Activated naive CD8-positive, alpha-beta T cell (primary cell): ENCODE data around the gene SPATA3.
A peak's percentile ranks its signal among the peaks of the same experiment; 100 is the strongest.

Source experiments
- H3K27ac Mint-ChIP-seq: one replicate; pipeline ENCODE4 v1.8.0; 2021; ENCODE audit warnings: mixed read lengths
- H3K27me3 Mint-ChIP-seq: one replicate; pipeline ENCODE4 v1.8.0; 2021; ENCODE audit warnings: mixed read lengths
- H3K36me3 Mint-ChIP-seq: one replicate; pipeline ENCODE4 v1.8.0; 2021; ENCODE audit warnings: mixed read lengths
- H3K4me1 Mint-ChIP-seq: one replicate; pipeline ENCODE4 v1.8.0; 2021; ENCODE audit warnings: low read depth, mixed read lengths
- H3K4me3 Mint-ChIP-seq: one replicate; pipeline ENCODE4 v1.8.0; 2021; ENCODE audit warnings: mild to moderate bottlenecking, mixed read lengths
- H3K9me3 Mint-ChIP-seq: one replicate; pipeline ENCODE4 v1.8.0; 2021; ENCODE audit warnings: low read depth, mixed read lengths

The SPATA3 gene

GRCh38 chr2:230995821-230996220 lies at the start of gene SPATA3:
Gene SPATA3 (plus strand): TSS chr2:230996121. CDS start chr2:230996234, 113 bp downstream.
- peaks cover 11% of the 10 kb centered on the region for H3K27me3 Mint-ChIP-seq
- H3K27ac Mint-ChIP-seq = no peak within 1 kb of the TSS
- peaks cover 8% of the 10 kb centered on the region for H3K36me3 Mint-ChIP-seq
- H3K4me3 Mint-ChIP-seq = no peak within 1 kb of the TSS
- no peaks in the 10 kb centered on the region for H3K4me1 Mint-ChIP-seq
- H3K9me3 Mint-ChIP-seq = peaks cover 3% of the 10 kb centered on the region

- Mint-ChIP-seq H3K4me1 (peaks cover 31% of the 10 kb centered on the region), H3K4me3 (no peak overlapping the region)
These were observed 49.3 kb upstream of the SPATA3 start for GRCh38 chr2:230946429-230947234.

GRCh38 chr2:230947235-230947576 lies 48.7 kb upstream of the SPATA3 start:
- Mint-ChIP-seq H3K27me3 (no peaks in the 10 kb centered on the region), H3K9me3 (no peaks in the 10 kb centered on the region), H3K4me3 (no peak overlapping the region), H3K27ac (no peak overlapping the region), H3K4me1 (peaks cover 31% of the 10 kb centered on the region), H3K36me3 (no peaks in the 10 kb centered on the region)

More at GRCh38 chr2:230946429-230947234, 49.3 kb upstream of the SPATA3 start:
- Mint-ChIP-seq H3K27me3 (peaks cover 1% of the 10 kb centered on the region), H3K27ac (no peak overlapping the region), H3K36me3 (no peaks in the 10 kb centered on the region), H3K9me3 (no peaks in the 10 kb centered on the region)

- H3K27me3 Mint-ChIP-seq = no peaks in the 10 kb centered on the region
- H3K9me3 Mint-ChIP-seq = no peaks in the 10 kb centered on the region
- no peak overlapping the region for H3K27ac Mint-ChIP-seq
- H3K36me3 Mint-ChIP-seq = no peaks in the 10 kb centered on the region
- H3K4me1 Mint-ChIP-seq = peaks cover 29% of the 10 kb centered on the region
- no peak overlapping the region for H3K4me3 Mint-ChIP-seq
These were observed 48.0 kb upstream of the SPATA3 start for GRCh38 chr2:230947908-230948365.

GRCh38 chr2:230949966-230950873 lies 45.7 kb upstream of the SPATA3 start:
- Mint-ChIP-seq H3K9me3 (no peaks in the 10 kb centered on the region), H3K36me3 (no peaks in the 10 kb centered on the region), H3K4me3 (peak overlapping the region; percentile 2), H3K27ac (peak overlapping the region; percentile 66), H3K27me3 (no peaks in the 10 kb centered on the region), H3K4me1 (peaks cover 16% of the 10 kb centered on the region)

GRCh38 chr2:230950874-230951339 lies 45.0 kb upstream of the SPATA3 start:
- Mint-ChIP-seq H3K4me1 (peaks cover 19% of the 10 kb centered on the region), H3K36me3 (no peaks in the 10 kb centered on the region), H3K4me3 (no peak overlapping the region), H3K27me3 (no peaks in the 10 kb centered on the region), H3K27ac (peak overlapping the region; percentile 66), H3K9me3 (no peaks in the 10 kb centered on the region)

GRCh38 chr2:230951396-230951795 lies 44.5 kb upstream of the SPATA3 start:
- Mint-ChIP-seq H3K27me3 (no peaks in the 10 kb centered on the region), H3K4me3 (no peak overlapping the region), H3K27ac (no peak overlapping the region), H3K9me3 (no peaks in the 10 kb centered on the region), H3K4me1 (peaks cover 20% of the 10 kb centered on the region), H3K36me3 (no peaks in the 10 kb centered on the region)

- H3K36me3 Mint-ChIP-seq = no peaks in the 10 kb centered on the region
- peaks cover 29% of the 10 kb centered on the region for H3K4me1 Mint-ChIP-seq
- H3K4me3 Mint-ChIP-seq = no peak overlapping the region
- H3K27ac Mint-ChIP-seq = no peak overlapping the region
- no peaks in the 10 kb centered on the region for H3K27me3 Mint-ChIP-seq
- H3K9me3 Mint-ChIP-seq = no peaks in the 10 kb centered on the region
These were observed 43.5 kb upstream of the SPATA3 start for GRCh38 chr2:230952226-230952956.

- Mint-ChIP-seq H3K4me3 (no peak overlapping the region), H3K36me3 (no peaks in the 10 kb centered on the region), H3K27ac (no peak overlapping the region), H3K27me3 (peaks cover 6% of the 10 kb centered on the region), H3K9me3 (no peaks in the 10 kb centered on the region), H3K4me1 (peaks cover 39% of the 10 kb centered on the region)
These were observed 42.1 kb upstream of the SPATA3 start for GRCh38 chr2:230953845-230954244.

- Mint-ChIP-seq H3K27me3 (peaks cover 6% of the 10 kb centered on the region), H3K9me3 (no peaks in the 10 kb centered on the region), H3K4me1 (peaks cover 35% of the 10 kb centered on the region), H3K4me3 (no peak overlapping the region), H3K27ac (peak overlapping the region; percentile 59), H3K36me3 (no peaks in the 10 kb centered on the region)
These were observed 41.2 kb upstream of the SPATA3 start for GRCh38 chr2:230954746-230955145.

GRCh38 chr2:230955163-230955737 lies 40.7 kb upstream of the SPATA3 start:
- peaks cover 6% of the 10 kb centered on the region for H3K27me3 Mint-ChIP-seq
- H3K4me1 Mint-ChIP-seq = peaks cover 30% of the 10 kb centered on the region
- H3K4me3 Mint-ChIP-seq = no peak overlapping the region
- H3K27ac Mint-ChIP-seq = peak overlapping the region; percentile 59
- no peaks in the 10 kb centered on the region for H3K9me3 Mint-ChIP-seq
- no peaks in the 10 kb centered on the region for H3K36me3 Mint-ChIP-seq

GRCh38 chr2:230956827-230957755 lies 38.8 kb upstream of the SPATA3 start:
- H3K27me3 Mint-ChIP-seq = peaks cover 7% of the 10 kb centered on the region
- no peaks in the 10 kb centered on the region for H3K9me3 Mint-ChIP-seq
- H3K36me3 Mint-ChIP-seq = no peaks in the 10 kb centered on the region
- peak overlapping the region; percentile 96 for H3K27ac Mint-ChIP-seq
- peak overlapping the region; percentile 92 for H3K4me3 Mint-ChIP-seq
- peaks cover 29% of the 10 kb centered on the region for H3K4me1 Mint-ChIP-seq

GRCh38 chr2:230957756-230958391 lies 38.0 kb upstream of the SPATA3 start:
- peaks cover 29% of the 10 kb centered on the region for H3K4me1 Mint-ChIP-seq
- peak overlapping the region; percentile 92 for H3K4me3 Mint-ChIP-seq
- no peaks in the 10 kb centered on the region for H3K36me3 Mint-ChIP-seq
- H3K27me3 Mint-ChIP-seq = peaks cover 7% of the 10 kb centered on the region
- H3K27ac Mint-ChIP-seq = peak overlapping the region; percentile 87
- H3K9me3 Mint-ChIP-seq = no peaks in the 10 kb centered on the region
